Neuronal stem cell (in vitro differentiated cells): ENCODE measurements around the gene NPAS3.

Source experiments
- DNase-seq: peaks from one replicate; pipeline ENCODE4 v3.0.0-alpha.2; 2013; ENCODE audit warnings: low spot score
- H2AFZ ChIP-seq: one replicate; pipeline ENCODE4 v1.6.1; 2013; ENCODE audit warnings: mild to moderate bottlenecking, low read length, inconsistent platforms
- H2AK5ac ChIP-seq: 2 replicates; pipeline ENCODE4 v1.6.1; 2013; ENCODE audit warnings: low read depth, mild to moderate bottlenecking, inconsistent platforms, low read length, moderate library complexity, mixed read lengths
- H2BK120ac ChIP-seq: 2 replicates; pipeline ENCODE4 v1.6.1; 2013; ENCODE audit warnings: low read depth, mild to moderate bottlenecking, inconsistent platforms, low read length, moderate library complexity, mixed read lengths
- H2BK12ac ChIP-seq: one replicate; pipeline ENCODE4 v1.6.1; 2013; ENCODE audit warnings: low read length, inconsistent platforms
- H2BK15ac ChIP-seq: 2 replicates; pipeline ENCODE4 v1.6.1; 2013; ENCODE audit warnings: mild to moderate bottlenecking, low read length, inconsistent platforms, mixed read lengths
- H2BK5ac ChIP-seq: one replicate; pipeline ENCODE4 v1.6.1; 2013; ENCODE audit warnings: inconsistent platforms, mild to moderate bottlenecking, low read length, moderate library complexity
- H3K14ac ChIP-seq: one replicate; pipeline ENCODE4 v1.6.1; 2013; ENCODE audit warnings: low read length, inconsistent platforms
- H3K18ac ChIP-seq: 2 replicates; pipeline ENCODE4 v1.6.1; 2013; ENCODE audit warnings: low read length, inconsistent platforms
- H3K23ac ChIP-seq: 2 replicates; pipeline ENCODE4 v1.6.1; 2013; ENCODE audit warnings: low read depth, mild to moderate bottlenecking, mixed read lengths, low read length, inconsistent platforms; ENCODE audit not compliant: poor library complexity
- H3K27ac ChIP-seq: replicated peaks from 3 replicates; pipeline ENCODE4 v1.5.1; 2013; ENCODE audit warnings: low read length, inconsistent platforms
- H3K27me3 ChIP-seq, 3 experiments: 2 replicates each; pipeline ENCODE4 v1.6.1; 2013; ENCODE audit warnings: low read length in 3 of 3, mild to moderate bottlenecking in 2 of 3, inconsistent platforms in 1 of 3, low read depth in 1 of 3, mixed read lengths in 1 of 3, moderate library complexity in 1 of 3; ENCODE audit not compliant: control insufficient read depth in 3 of 3, insufficient read depth in 3 of 3
- H3K36me3 ChIP-seq, 2 donors: replicated peaks in 1 of 2; 2 replicates each; pipeline ENCODE4 v1.6.1; 2013; ENCODE audit warnings: low read length in 2 of 2; ENCODE audit not compliant: control insufficient read depth in 2 of 2, insufficient read depth in 2 of 2
- H3K4ac ChIP-seq: 2 replicates; pipeline ENCODE4 v1.6.1; 2013; ENCODE audit warnings: inconsistent platforms, mild to moderate bottlenecking, low read length, moderate library complexity
- H3K4me1 ChIP-seq, 2 donors: 1 replicate in 1 of 2; 2 replicates in 1 of 2; pipeline ENCODE4 v1.6.1; 2013; ENCODE audit warnings: low read length in 2 of 2, low read depth in 1 of 2; ENCODE audit not compliant: control insufficient read depth in 2 of 2, insufficient read depth in 1 of 2
- H3K4me2 ChIP-seq: one replicate; pipeline ENCODE4 v1.6.1; 2013; ENCODE audit warnings: mild to moderate bottlenecking, low read length, inconsistent platforms; ENCODE audit not compliant: insufficient read depth, poor library complexity, severe bottlenecking
- H3K4me3 ChIP-seq, 2 donors: 2 replicates each; pipeline ENCODE4 v1.5.1; 2013; ENCODE audit warnings: low read length in 2 of 2, mild to moderate bottlenecking in 2 of 2, inconsistent platforms in 1 of 2, moderate library complexity in 1 of 2
- H3K79me1 ChIP-seq: one replicate; pipeline ENCODE4 v1.6.1; 2013; ENCODE audit warnings: low read depth, mild to moderate bottlenecking, inconsistent platforms, low read length, moderate library complexity
- H3K9ac ChIP-seq: one replicate; pipeline ENCODE4 v1.6.1; 2013; ENCODE audit warnings: mild to moderate bottlenecking, low read depth, low read length, inconsistent platforms; ENCODE audit not compliant: poor library complexity
- H3K9me3 ChIP-seq, 2 donors: replicated peaks in 1 of 2; 2 replicates each; pipeline versions ENCODE3 to v1.6.1; 2013; ENCODE audit warnings: low read length in 2 of 2, mild to moderate bottlenecking in 2 of 2, inconsistent platforms in 1 of 2, low read depth in 1 of 2, mixed read lengths in 1 of 2, moderate library complexity in 1 of 2; ENCODE audit not compliant: control insufficient read depth in 2 of 2, insufficient read depth in 1 of 2
- H4K8ac ChIP-seq: one replicate; pipeline ENCODE4 v1.6.1; 2013; ENCODE audit warnings: low read depth, mild to moderate bottlenecking, inconsistent platforms, low read length, moderate library complexity
- H4K91ac ChIP-seq: one replicate; pipeline ENCODE4 v1.6.1; 2013; ENCODE audit warnings: low read length, low read depth, mild to moderate bottlenecking, inconsistent platforms; ENCODE audit not compliant: poor library complexity
- WGBS, 2 donors: extraction: QIAGEN DNeasy Blood & Tissue Kit; methylation state at CpG; one replicate each; pipeline ENCODE4 v1.1.7; 2013; ENCODE audit warnings: missing lambda C conversion rate in 2 of 2, mixed read lengths in 1 of 2; ENCODE audit not compliant: insufficient read length in 2 of 2, insufficient replicate concordance in 1 of 2; ENCODE audit errors: extremely low coverage in 2 of 2; 5-methylcytosine and 5-hydroxymethylcytosine counted together

The NPAS3 gene

DNA sequence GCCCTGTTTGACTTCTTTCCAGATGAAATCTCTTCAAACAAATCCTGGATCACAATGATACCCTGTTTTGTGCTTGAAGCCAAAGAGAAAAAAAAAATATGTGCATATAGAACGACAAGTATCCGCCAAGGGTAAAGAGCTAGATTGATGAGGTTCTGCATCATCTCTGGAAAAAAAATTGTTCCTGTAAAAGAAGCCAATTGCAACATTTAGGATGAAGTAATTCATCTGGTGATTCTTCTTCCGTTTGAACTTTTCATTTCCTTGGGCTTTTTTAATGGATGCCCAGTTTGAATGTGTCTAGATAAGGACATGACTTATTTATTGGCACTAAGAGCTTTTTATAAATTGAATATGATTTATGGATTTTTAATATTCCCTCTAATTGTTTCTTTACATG lies 38.1 kb upstream of the NPAS3 start:
- no peak overlapping the region for H2BK15ac ChIP-seq
- H3K4me1 ChIP-seq = no peaks in the 10 kb centered on the region
- H3K9me3 ChIP-seq = no peaks in the 10 kb centered on the region
- H3K79me1 ChIP-seq = no peaks in the 10 kb centered on the region
- H3K36me3 ChIP-seq = no peaks in the 10 kb centered on the region
- no CpG with 5 or more reads among the region's 3 CpGs for WGBS, 2 donors
- no peak overlapping the region for H3K18ac ChIP-seq
- H3K27me3 ChIP-seq = no peaks in the 10 kb centered on the region
- H3K4me3 ChIP-seq = no peak overlapping the region
- no peak overlapping the region for H2AFZ ChIP-seq
- H4K91ac ChIP-seq = no peak overlapping the region
- H3K23ac ChIP-seq = no peak overlapping the region
- no peak overlapping the region for H3K4me2 ChIP-seq
- no peak overlapping the region for H2AK5ac ChIP-seq
- no peak overlapping the region for H2BK120ac ChIP-seq
- H3K27ac ChIP-seq = no peak overlapping the region
- DNase-seq = no peak
- H3K4ac ChIP-seq = no peak overlapping the region
- H2BK12ac ChIP-seq = no peak overlapping the region
- H3K9ac ChIP-seq = no peak overlapping the region
- no peak overlapping the region for H4K8ac ChIP-seq
- H3K14ac ChIP-seq = no peak overlapping the region
- no peak overlapping the region for H2BK5ac ChIP-seq

DNA sequence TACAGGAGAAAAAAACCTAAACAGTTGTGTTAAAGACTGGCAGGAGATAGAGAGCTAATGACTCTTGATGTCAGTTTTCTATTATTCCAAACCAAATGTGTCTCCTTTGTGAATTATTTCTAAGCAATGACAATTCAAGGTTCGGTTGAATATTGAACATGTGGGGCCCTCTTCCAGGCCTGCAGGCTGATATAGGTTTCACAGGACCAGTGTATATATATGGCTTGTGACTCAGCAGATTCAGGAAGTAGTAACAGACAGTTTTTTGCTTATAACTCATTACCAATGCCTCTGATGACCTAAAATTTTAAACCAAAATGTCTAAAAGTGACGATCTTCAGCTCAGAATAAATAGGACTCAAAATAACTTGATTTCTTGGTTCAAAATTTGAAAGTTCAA lies 33.7 kb upstream of the NPAS3 start:
- WGBS, 2 donors = no CpG with 5 or more reads among the region's 2 CpGs

DNA sequence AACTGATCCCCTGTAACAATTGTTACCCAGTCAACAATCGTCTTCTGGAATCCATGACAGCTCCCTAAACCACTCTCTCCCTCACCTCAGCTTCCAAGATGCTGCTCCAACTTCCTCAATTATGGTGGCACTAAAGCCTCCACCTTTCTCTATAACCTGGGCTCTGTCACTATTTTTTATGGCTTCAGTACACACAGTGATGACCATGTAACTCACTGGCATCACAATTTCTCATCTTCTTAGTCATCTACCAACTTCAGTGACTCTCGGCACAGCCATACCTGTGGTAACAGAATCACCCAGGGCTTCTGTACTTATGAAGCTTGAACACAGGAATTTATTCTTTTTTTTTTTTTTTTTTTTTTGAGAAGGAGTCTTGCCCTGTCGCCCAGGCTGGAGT lies 32.0 kb upstream of the NPAS3 start:
- no CpG with 5 or more reads among the region's 3 CpGs for WGBS, 2 donors
- H2BK15ac ChIP-seq = no peak overlapping the region

More for the DNA sequence above, 33.7 kb upstream of the NPAS3 start:
- no peak overlapping the region for H3K4me2 ChIP-seq
- H2AK5ac ChIP-seq = no peak overlapping the region
- H2BK5ac ChIP-seq = no peak overlapping the region
- H3K27ac ChIP-seq = no peak overlapping the region
- no peak for DNase-seq
- H2BK15ac ChIP-seq = no peak overlapping the region
- no peaks in the 10 kb centered on the region for H3K36me3 ChIP-seq
- no peaks in the 10 kb centered on the region for H3K9me3 ChIP-seq
- no peak overlapping the region for H3K23ac ChIP-seq
- H3K27me3 ChIP-seq = no peaks in the 10 kb centered on the region
- H3K4me1 ChIP-seq = no peaks in the 10 kb centered on the region
- no peak overlapping the region for H2BK120ac ChIP-seq
- H3K79me1 ChIP-seq = no peaks in the 10 kb centered on the region
- H3K9ac ChIP-seq = no peak overlapping the region
- no peak overlapping the region for H2BK12ac ChIP-seq
- no peak overlapping the region for H3K4me3 ChIP-seq
- H4K91ac ChIP-seq = no peak overlapping the region
- no peak overlapping the region for H3K14ac ChIP-seq
- H3K4ac ChIP-seq = no peak overlapping the region
- H3K18ac ChIP-seq = no peak overlapping the region
- H4K8ac ChIP-seq = no peak overlapping the region
- H2AFZ ChIP-seq = no peak overlapping the region

DNA sequence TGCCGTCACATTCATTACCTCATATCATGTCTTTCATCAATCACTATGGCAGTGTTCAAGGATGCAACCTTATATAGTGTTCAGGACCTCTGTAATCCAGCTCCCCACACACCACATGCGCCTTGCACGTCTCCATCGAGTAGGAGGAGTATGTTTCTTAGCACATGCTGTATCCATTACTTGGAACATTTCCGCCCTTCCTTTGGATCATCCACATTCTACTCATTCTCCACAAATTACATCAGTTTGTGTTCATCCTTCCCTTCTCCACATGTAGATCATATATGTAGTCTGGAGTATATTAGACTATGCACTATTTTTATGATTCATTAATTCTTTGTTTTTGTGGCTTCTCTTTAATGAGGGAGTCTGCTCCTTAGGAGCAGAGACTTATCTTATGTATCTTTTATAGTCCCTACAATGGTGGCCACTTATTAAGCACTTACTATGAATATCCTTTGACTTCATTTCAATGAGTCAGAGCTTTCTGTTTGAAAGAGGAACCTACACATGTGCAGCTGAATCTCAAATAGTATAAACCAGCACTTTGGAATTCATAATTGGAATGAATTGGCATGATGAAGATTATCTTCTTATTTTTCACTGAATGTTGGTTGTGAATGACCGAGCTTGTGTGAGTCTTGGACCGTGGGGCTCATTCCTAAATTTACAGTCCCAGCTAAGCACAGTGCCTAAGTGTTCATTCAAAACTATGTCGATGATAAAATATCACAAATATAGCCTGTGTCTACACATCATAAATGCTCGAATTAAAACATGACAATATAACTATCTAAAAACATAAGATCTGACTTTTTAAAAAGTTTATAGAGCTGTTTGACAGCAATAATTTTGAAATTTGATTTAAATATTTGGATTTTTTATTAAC lies 30.2 kb upstream of the NPAS3 start:
- no peak overlapping the region for H4K91ac ChIP-seq
- H3K79me1 ChIP-seq = no peaks in the 10 kb centered on the region
- no peak overlapping the region for H3K9ac ChIP-seq
- no peak overlapping the region for H2BK120ac ChIP-seq
- no peaks in the 10 kb centered on the region for H3K9me3 ChIP-seq
- no peak overlapping the region for H3K27ac ChIP-seq
- DNase-seq = no peak
- H3K36me3 ChIP-seq = no peaks in the 10 kb centered on the region
- no peaks in the 10 kb centered on the region for H3K27me3 ChIP-seq
- H2BK5ac ChIP-seq = no peak overlapping the region
- no peak overlapping the region for H2AK5ac ChIP-seq
- no CpG with 5 or more reads among the region's 9 CpGs for WGBS, 2 donors
- H3K14ac ChIP-seq = no peak overlapping the region
- no peak overlapping the region for H3K4me3 ChIP-seq
- no peak overlapping the region for H2BK12ac ChIP-seq
- no peak overlapping the region for H3K4ac ChIP-seq
- H3K23ac ChIP-seq = no peak overlapping the region
- H3K4me1 ChIP-seq = no peaks in the 10 kb centered on the region
- no peak overlapping the region for H3K18ac ChIP-seq
- no peak overlapping the region for H2BK15ac ChIP-seq
- no peak overlapping the region for H3K4me2 ChIP-seq
- H2AFZ ChIP-seq = no peak overlapping the region
- H4K8ac ChIP-seq = no peak overlapping the region

More for the DNA sequence above, 32.0 kb upstream of the NPAS3 start:
- H2AFZ ChIP-seq = peak overlapping the region; percentile 18
- no peaks in the 10 kb centered on the region for H3K9me3 ChIP-seq
- H3K23ac ChIP-seq = no peak overlapping the region
- no peak overlapping the region for H4K91ac ChIP-seq
- H3K14ac ChIP-seq = no peak overlapping the region
- H3K4me2 ChIP-seq = no peak overlapping the region
- DNase-seq = no peak
- H3K79me1 ChIP-seq = no peaks in the 10 kb centered on the region
- H3K36me3 ChIP-seq = no peaks in the 10 kb centered on the region
- no peaks in the 10 kb centered on the region for H3K4me1 ChIP-seq
- no peaks in the 10 kb centered on the region for H3K27me3 ChIP-seq
- H3K27ac ChIP-seq = no peak overlapping the region
- no peak overlapping the region for H3K18ac ChIP-seq
- no peak overlapping the region for H3K9ac ChIP-seq
- no peak overlapping the region for H2BK12ac ChIP-seq
- no peak overlapping the region for H4K8ac ChIP-seq
- H3K4ac ChIP-seq = no peak overlapping the region
- no peak overlapping the region for H2AK5ac ChIP-seq
- no peak overlapping the region for H2BK5ac ChIP-seq
- no peak overlapping the region for H3K4me3 ChIP-seq
- no peak overlapping the region for H2BK120ac ChIP-seq
